Kidney epithelial cell (primary cell): ENCODE data around the gene FAM120A. TPM values are rescaled to one million over a fixed set of nuclear protein-coding genes. Genes with fewer than 3 reads are reported as not detected.

ENCODE experiments used
- DNase-seq: peaks from one replicate; pipeline ENCODE4 v3.0.0-alpha.2; 2010; ENCODE audit warnings: low read depth
- H3K27me3 ChIP-seq: 2 replicates; pipeline ENCODE4 v1.6.0; 2011; ENCODE audit warnings: low read length; ENCODE audit not compliant: control insufficient read depth, insufficient read depth
- H3K36me3 ChIP-seq: 2 replicates; pipeline ENCODE4 v1.5.1; 2011; ENCODE audit warnings: low read length; ENCODE audit not compliant: control insufficient read depth, insufficient read depth
- H3K4me3 ChIP-seq: 2 replicates; pipeline ENCODE4 v1.5.1; 2011; ENCODE audit warnings: low read depth, mild to moderate bottlenecking, control low read depth, low read length
- CTCF ChIP-seq: IDR thresholded peaks from 2 replicates; pipeline ENCODE4 v1.5.1; 2011; ENCODE audit warnings: mild to moderate bottlenecking, moderate library complexity, low read length, control low read depth, inconsistent platforms; ENCODE audit not compliant: insufficient read depth, poor library complexity, severe bottlenecking
- total RNA-seq: library from RNA; depleted of rRNA; stranded (reverse); fragments of >200 nt; gene quantifications from 2 replicates; pipeline ENCODE4 v1.2.3, GENCODE V29; 2015

Gene FAM120A
- total RNA-seq, 1 donor from 2014 or later: 59.0 TPM

- no peaks in the 10 kb centered on the region for H3K27me3 ChIP-seq
- no peak for DNase-seq
Observed at GRCh38 chr9:93480728-93481324, 29.3 kb downstream of the FAM120A start.

DNA sequence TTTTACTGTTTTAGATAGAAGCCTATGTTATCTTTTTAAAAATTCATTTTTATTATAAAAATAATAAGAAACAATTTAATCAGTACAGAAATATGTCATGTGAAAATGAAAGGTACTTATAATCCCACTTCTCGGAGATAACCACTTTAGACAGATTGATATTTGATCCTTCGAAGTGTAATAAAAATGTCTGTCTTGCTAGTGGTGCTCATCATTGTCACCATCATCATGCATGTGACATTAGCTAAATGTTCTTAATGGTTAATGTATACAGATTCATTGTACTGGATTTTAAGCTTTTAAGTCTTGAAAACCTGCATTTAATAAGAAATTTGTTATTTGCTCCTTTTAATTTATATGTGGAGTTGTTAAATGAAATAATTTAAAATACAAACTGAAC, 32.0 kb downstream of the FAM120A start:
- Histone ChIP-seq H3K36me3 (peaks cover 1% of the 10 kb centered on the region), H3K27me3 (no peaks in the 10 kb centered on the region), H3K4me3 (no peak overlapping the region)
- DNase-seq: no peak
- TF ChIP-seq CTCF: no peak

More at GRCh38 chr9:93480728-93481324, 29.3 kb downstream of the FAM120A start:
- Histone ChIP-seq H3K4me3 (no peak overlapping the region), H3K36me3 (peaks cover 1% of the 10 kb centered on the region)
- no peak for TF ChIP-seq CTCF

- no peak for DNase-seq
- peaks cover 1% of the 10 kb centered on the region for H3K36me3 ChIP-seq
- H3K4me3 ChIP-seq: no peak overlapping the region
- TF ChIP-seq CTCF: no peak
- no peaks in the 10 kb centered on the region for H3K27me3 ChIP-seq
Observed at GRCh38 chr9:93486268-93486667, 34.8 kb downstream of the FAM120A start.

DNA sequence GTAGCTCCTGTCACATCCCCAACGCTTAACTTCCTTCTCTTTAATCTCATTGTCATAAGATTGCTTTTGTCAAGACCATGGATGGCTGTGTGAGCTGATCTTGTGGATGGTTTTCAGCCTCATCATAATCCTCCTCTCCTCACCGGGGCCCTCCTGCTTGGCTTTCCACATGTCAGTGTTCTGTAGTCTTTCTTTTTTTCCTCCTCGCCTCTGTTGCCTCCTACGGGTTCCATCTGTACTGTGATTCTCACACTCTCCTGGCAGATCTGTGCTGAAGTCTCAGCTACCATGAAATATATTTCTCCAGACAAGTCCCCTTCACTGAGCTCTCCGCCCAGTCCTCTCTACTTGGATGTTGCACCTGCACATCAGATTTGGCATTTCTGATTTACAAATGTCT, 36.8 kb downstream of the FAM120A start:
- Histone ChIP-seq H3K27me3 (no peaks in the 10 kb centered on the region), H3K36me3 (peaks cover 1% of the 10 kb centered on the region), H3K4me3 (no peak overlapping the region)
- no peak for DNase-seq
- TF ChIP-seq CTCF: no peak

DNA sequence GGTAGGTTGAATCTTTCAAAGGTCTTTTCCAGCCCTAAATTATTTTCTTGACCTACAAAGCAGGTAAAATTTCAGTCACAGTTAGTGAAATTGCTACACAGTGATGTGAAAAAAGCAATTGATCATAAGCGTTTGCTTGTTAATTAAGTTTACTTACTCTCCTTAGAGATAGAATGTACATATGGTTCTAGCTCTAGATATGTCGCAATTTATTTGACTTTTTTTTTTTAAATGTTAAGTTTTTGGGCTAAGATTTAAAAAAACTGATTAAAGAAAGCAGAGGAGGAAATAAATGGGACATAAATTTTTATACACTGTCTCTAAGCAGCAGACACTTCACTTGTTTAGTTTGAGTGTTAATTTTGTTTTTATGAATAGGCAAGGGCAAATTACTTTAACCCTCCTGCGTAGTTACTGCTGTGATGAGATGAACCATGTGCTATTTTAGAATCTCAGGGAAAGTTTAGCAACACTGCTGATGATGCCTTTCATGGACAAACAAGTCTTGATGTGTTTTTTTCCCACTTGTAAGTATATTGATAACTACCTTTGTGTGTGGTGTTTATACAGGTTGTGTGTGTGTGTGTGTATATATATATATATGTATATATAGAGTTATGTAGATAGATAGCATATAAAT, 40.2 kb downstream of the FAM120A start:
- DNase-seq: no peak
- Histone ChIP-seq H3K27me3 (no peaks in the 10 kb centered on the region), H3K4me3 (no peak overlapping the region), H3K36me3 (no peaks in the 10 kb centered on the region)
- no peak for TF ChIP-seq CTCF

DNA sequence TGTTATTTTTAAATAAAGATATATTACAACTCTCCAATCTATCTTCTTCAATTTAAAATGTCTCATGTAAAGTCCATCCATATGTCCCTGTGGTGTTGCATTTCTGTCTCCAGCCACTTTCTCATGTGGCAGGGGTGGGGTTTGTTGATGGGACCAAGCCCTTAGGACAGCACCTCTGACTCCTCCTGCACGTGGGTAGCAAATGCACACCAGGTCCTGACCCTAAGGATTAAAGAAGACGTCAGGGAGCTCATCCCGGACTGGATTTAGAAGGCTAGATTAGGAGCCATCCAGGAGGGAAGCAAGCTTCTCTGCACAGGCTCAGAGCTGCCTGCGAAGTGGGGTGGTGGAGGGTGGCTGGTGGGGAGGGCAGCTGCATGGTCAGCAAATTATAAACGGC, 40.8 kb downstream of the FAM120A start:
- Histone ChIP-seq H3K4me3 (no peak overlapping the region), H3K27me3 (no peaks in the 10 kb centered on the region), H3K36me3 (no peaks in the 10 kb centered on the region)
- TF ChIP-seq CTCF: no peak
- no peak for DNase-seq
